ENCODE results near the gene MET.

- TF ChIP-seq CTCF (IDR thresholded peaks at IDR 0.05 in 4 of 5, conservative IDR thresholded peaks at IDR 0.05 in 1 of 5), result no peak
- TF ChIP-seq POLR2A (IDR thresholded peaks at IDR 0.05), result no peak
These were observed 110.2 kb downstream of the MET start for GRCh38 chr7:116782177-116782711.

Data from gastrocnemius medialis (tissue), 4 donors.